Posterior cingulate gyrus (tissue), 11 donors: ENCODE data around the gene LRTM2.
A peak's percentile ranks its signal among the peaks of the same experiment; 100 is the strongest.

Experiments
- DNase-seq, 10 donors: peaks; one replicate each; pipeline versions ENCODE4 v3.0.0 to v3.0.0-alpha.2; 2020 to 2021; ENCODE audit warnings: mixed read lengths in 3 of 10
- intact Hi-C: fragments of 100-400 bp; cut with DNase I; formaldehyde crosslinking; loops from one replicate; pipeline ENCODE4 v1.15.1; 2023

Gene LRTM2

DNA sequence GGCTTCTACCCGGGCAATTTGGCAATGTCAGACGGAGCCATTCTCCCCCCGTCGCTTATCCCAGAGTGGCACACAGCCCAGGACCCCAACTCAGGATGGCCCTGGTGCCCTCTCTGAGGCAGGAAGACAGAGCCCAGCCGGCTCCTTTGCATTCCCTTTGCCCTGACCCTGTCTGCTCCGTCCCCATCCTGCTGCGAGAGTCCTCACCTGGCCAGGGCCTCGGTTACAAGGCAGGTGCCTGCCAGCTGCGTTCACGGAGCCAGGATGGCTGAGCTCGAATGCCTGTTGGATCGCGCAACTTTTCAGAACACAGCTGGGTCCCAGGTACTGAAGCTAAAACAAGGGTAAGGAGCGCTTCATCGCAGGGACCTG, 18.6 kb downstream of the LRTM2 start:
- DNase-seq, result peak in 3 of 10 donors; percentile 57 to 77 (median 74)

DNA sequence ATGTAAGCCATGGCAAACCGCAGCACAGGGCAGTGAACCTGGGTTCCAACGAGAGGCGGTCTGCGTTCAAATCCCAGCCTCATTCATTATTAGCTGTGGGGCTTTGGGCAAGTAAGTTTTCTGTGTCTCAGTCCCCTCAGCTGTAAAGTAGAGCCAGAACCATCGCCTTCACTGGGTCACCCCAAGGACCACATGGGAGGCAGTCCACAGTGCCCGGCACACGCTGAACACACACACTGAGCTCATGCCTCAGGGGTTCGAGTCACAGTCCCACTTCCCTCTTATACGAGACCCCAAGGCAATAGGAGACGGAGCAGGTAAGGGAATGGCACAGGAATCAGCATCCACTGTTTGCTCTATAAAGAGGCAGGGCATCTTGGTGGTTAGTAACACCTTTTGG, 19.1 kb downstream of the LRTM2 start:
- peak in 3 of 10 donors; percentile 21 to 59 (median 42) for DNase-seq
- intact Hi-C loops, result no loop called here

More for the DNA sequence above, 18.6 kb downstream of the LRTM2 start:
- intact Hi-C loops, result no loop called here

DNA sequence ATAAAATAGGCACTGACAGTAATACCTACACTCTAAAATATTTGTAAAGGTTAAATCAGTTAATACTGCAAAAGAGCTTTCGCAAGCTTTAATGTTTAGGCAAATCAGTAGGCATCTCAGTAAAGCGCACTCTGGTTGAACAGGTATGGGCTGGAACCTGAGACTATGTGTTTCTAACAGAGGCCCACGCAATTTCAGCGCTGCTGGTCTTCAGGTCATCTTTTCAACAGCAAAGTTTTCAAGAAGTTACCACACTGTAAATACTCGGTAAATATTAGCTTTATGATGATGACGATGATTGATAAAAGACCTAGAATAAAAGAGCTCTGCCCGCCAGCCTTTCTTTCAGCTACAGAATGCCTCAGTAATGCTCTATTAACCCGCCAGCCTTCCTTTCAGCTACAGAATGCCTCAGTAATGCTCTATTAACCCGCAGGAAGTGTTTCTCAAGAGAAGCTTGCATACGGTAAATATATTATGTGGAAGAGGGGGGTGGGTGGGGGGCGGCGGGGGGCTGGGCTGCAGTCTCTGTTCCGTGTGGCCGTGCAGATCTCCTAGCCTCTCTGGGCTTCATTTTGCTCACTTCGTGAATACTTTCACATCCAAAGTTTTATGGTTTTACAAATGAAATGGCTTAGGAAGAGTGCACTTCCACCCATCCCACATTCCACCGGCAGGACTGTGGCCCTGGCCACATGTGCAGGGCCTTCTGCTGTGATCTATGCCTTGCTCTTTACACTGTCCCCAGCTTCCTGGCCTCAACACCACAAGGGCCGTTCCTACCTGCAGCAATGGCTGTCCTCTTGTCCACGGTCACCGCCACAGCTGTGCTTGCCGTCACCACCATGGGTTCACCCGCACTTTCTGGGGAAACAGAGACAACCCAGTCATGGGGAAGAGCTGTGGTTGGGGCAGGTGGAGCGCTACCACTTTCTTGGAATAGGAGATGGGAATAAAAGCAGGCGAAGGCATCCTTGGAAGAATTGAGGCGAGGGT, 19.9 kb downstream of the LRTM2 start:
- peak in 5 of 10 donors; percentile 2 to 76 (median 44) for DNase-seq
- intact Hi-C loops, result no loop called here

DNA sequence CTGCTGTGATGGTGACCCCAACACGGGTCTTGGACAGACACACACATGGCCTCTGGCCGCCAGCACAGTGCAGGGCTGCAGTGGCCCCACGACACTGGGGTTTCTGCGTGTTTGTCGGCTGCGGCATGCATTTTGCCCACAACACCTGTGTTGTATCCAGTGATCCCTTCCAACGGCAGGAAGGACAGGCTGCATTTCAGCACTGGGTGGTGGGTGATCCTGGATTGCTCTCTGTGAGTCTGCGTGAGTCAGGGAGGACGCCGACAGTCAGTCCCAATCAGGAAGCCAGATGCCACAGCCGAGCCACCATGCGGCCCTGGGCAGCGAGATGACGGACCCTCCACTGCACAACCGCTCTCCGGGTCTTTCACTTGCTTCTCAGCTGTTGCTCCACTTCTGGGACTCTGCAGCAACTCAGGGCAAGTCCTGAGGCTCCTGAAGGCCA, 20.6 kb downstream of the LRTM2 start:
- peak in 3 of 10 donors; percentile 3 to 55 (median 47) for DNase-seq

DNA sequence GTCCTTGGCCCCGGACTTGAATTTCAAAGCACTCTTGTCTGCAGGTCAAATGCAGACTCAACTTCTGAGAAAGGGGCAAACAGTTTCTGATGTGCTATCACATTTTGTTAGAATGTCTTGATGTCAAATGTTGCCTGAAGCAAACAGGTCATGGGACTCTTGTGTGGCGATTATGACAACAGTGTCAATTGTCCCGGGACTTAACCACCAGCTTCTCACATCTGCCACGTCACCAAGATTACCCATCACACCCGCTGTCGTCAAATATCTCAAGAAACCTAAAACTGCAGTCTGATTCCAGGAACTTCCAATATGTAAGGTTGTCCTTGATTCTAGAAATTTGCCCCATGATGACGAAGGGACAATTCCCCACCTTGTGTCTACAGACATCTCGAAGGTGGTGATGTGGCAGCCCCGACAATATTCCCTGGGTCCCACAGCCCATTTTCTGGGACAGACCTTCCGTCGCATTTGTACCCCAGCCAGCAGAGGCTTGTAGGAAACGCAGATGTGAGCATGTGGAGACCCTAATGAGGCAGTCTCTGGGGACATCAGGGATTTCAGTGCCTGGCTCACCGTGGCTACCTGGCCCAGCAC, 21.3 kb downstream of the LRTM2 start:
- DNase-seq, result peak in 2 of 10 donors; percentile 1 to 33
- intact Hi-C loops, result no loop called here

More for the DNA sequence above, 20.6 kb downstream of the LRTM2 start:
- intact Hi-C loops, result no loop called here

DNA sequence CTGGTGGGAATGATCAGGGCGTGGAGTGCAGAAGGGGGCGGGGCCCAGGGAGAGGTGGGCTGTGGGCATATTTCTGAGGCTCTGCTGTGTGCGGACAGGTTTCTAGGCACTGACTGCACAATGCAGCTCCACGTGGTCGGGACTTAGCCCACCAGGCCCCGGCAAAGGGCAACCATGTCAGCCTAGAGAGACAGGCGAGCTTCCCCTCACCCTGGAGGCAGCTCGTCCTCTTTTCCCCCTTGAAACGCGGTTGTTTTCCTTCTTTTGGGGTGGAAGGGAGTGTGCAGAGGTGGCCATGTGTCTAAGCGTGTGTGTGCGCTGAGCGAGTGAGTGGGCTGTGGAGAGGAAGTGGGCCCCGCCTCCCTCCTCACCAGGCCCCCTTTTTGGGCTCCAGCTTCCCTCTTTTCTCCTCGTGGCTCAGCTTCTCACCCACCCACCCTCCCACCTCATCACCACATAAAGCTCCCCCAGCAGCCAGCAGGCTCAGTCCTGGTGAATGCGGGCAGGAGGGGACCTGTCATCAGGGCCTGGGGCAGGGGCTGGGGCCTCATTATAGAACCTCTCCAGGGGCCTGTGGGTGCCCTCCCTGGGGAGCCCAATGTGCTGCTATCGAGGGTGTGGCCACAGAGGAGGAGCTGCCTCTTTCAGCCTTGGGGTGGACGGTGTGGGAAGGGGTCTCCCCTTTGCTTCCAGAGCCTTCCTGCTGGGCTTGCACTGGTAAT, 22.0 kb downstream of the LRTM2 start:
- intact Hi-C loops, result no loop called here
- DNase-seq, result peak in 4 of 10 donors; percentile 0 to 70 (median 46)

DNA sequence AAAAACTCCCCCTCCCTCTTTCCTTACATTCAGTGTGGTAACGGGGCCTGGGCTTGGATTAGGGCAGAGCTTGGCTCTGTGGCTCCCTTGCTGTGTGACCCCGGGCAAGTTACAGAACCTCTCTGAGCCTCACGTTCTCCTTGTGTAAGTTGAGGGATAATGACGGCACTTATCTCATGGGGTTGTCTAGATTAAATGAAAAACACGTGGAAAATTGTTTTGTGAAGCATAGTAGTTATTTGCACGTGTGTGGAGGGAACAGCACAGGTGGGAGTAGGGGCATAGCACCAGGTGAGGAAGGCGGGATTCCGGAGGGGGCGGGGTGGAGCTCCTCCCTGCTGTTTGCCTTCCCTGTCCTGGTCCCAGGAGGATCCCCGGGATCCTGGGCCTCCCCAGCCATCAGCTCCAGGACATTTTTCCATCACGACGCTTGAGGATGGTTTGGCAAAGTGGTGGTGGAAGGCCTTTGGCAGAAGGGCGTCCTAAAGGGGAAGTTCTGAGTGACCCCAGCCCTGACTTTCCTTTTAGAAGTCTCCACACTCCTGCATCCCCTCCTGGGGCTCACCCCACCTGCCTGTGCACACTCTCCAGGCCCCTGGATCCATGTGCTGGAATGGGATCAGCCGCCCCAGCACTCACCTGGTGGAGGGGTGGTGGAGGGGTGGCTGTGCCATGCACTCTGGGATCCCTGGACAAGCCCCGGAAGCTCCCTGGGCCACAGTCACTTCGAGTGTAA, 22.7 kb downstream of the LRTM2 start:
- peak in 3 of 10 donors; percentile 4 to 76 (median 46) for DNase-seq
- intact Hi-C loops, result no loop called here

DNA sequence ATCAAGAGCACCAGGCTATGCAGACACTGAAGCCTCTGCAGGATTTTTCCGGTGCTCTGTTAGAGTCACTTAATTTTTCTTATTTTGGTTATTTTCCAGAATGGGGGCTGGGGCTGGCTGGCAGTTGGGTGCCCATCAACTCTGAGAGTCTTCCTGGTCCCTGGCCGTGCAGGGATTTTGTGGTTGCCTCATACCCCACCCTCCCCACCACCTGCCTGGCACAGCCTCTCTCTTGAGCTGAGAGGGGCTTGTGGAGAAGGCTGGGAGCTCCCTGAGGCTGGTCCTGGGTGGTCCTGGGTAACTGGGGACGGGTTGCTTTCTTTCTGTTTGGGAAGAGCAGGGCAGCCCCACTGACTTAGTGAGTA, 23.3 kb downstream of the LRTM2 start:
- intact Hi-C loops, result no loop called here
- no peak for DNase-seq

DNA sequence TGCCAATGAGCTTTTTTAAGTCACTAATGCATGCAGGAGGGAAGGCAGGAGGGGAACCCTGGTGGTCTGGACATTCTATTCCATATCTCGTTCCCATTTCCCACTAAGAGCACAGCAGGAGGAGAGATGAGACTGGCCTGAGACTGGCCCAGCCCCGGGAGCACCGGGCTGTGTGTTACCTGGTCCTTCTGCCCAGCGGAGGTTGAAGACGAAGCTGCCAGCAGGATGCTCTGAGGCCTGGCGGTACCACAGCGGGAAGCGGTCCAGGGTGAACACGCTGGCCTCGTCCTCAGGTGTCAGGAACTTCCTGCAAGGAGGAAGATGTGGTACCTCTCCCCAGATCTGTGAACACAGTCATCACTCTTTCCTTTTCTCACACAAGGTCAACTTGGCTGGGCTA, 23.9 kb downstream of the LRTM2 start:
- DNase-seq, result peak in 2 of 10 donors; percentile 66 to 76
- intact Hi-C loops, result no loop called here

DNA sequence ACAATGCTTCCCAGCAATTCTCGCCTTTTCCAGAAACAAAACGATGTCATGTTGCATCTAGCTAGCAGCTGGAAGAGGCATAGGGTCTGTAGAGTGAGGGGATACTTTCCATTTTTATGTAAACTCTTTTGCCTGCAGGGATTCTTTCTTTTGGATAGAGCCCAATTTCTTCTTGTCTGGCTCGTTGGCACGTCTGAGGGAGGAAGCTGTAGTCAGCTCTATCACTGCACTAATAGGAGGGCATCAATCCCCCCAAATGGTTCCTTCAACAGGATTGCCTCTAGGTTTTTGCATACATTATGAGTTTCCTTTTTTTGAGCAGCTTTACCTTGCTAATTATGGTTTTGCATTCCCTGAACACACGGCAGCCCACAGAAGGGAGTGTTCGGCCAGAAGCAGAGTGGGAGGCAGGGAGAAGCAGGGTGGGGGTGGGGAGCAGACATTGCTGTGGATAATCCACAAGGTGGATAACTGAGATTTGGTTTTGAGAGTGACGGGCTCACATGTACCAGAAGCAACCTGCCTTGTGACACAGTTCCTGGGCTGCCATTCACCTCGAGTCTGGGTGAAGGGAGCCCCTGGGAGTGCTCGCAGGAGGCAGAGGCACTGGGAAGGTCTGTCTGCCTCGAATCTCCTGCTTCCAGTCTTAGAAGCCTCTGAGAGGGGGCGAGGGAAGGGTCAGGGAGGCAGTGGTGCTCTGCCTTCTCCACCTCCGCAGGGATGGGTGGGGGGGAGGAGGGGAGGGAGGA, 24.5 kb downstream of the LRTM2 start:
- intact Hi-C loops, result no loop called here
- peak in 2 of 10 donors; percentile 50 to 62 for DNase-seq

DNA sequence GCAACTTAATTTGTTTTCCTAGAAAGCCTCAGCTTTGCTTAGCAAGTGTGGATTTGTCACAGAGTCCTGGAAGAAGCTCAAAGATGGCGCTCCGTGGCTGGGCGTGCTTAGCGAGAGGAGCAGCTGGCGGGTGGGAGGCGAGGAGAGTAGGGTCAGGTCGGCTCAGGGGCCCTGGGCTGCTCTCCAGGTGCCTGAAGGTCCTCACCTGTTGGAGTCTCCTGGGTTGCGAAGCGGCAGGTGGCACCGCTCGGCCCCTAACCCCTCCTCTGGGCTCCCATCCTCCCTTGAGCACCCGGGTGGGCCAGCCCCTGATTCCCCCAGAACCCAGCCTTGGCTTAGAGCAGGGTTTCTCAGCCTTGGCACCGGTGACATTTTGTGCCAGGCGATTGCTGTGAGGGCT, 25.1 kb downstream of the LRTM2 start:
- DNase-seq, result peak in 1 of 10 donors; percentile 85
- intact Hi-C loops, result no loop called here

DNA sequence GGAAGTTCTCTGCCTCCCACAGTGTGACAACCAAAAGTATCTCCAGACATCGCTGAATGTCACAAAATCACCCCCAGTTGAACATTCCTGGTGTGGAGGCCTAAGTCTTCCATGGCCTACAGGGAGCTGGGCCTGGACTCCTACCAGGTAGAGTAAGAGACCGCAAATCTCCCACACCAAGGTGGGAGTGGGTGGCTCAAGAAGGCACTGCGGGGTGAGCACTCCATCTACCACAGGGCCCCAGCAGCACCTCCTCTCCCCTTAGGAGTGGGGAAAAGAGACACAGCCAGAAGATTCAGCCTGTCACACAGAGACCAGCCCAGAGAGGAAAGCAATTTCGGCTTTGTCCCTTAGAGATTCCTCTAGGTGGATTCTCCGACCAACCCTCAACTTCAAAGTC, 25.5 kb downstream of the LRTM2 start:
- intact Hi-C loops, result no loop called here
- DNase-seq, result no peak

DNA sequence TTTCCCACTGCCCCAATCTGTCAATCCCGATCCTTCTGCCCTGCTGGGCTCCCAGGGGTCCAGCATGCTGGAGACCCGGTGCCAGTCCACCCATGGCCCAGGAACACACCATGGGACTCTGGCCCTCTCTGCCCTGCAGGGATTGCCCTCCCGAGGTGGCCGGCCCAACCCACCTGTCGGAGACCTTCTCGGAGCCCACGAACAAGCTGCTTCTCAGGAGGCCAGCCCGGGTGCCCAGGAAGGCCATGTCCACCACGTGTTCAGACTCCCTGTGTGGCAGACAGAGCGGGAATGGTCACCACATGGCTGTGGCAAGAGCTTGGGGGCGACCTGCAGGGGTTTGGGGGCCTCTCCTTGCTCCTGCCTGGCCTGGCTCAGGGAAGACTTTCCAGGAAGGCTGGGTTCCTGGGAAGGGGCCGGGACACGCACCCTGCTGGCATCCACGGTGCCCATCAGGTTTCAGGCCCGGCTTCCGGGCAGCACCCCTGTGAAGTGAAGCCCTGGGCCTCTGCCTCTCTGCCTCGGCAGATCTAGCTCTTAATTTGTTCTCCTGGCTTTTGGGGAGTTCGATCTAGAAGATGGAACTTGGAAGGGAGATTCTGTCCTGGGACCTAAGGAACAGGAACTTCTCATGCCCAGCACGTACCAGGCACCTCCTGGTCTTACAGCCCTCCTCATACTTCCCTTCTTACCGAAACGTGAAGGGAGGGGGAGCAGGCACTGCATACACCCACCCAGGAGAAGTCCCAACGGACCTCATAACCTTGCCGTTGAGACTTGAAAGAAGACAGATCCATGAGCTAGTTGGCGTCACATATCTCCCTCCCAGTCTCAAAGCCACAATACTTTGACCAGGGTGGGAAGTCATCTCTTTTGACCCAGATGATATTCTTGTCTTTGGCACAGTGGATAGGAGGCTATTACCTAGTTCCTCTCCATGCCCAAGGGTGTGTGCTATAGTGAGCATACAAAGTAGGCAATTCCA, 26.3 kb downstream of the LRTM2 start:
- peak in 1 of 10 donors; percentile 65 for DNase-seq
- intact Hi-C loops, result no loop called here

DNA sequence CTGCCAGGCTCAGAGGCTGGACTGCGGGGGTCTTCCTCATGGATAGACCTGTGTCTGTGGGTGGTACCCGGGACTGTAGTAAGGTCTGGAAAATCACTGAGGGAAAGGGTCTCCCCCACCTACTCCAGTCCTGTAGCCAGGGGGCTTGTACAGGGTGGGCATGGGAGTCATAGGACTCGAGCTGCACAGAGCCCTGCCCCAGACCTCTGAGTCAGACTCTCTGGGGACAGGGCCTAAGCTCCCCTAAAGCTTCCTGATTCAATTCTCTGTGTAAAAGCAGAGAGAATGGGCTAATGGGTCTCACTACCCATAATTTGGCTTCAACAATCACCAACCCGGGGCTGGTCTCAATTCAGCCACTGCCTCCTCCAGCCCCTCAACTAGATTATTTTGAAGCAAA, 27.0 kb downstream of the LRTM2 start:
- no peak for DNase-seq

DNA sequence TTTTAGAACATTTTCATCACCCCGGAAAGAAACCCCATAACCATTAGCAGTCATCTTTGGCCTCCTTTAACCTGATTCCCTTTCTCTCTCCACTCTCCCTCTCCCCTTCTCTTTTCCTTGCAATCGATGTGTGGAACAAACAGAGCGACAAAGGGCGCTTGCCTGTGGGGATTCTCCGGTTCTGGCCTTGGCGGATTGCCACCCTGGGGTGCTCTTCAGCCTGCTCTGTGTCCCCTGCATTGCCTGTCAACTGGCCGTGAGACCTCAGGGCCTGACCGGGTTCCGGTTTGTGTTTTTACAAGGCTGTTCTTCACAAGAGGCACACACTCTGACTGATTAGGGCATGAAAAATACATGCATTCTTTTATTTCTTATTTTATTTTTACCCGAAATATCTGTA, 27.8 kb downstream of the LRTM2 start:
- intact Hi-C loops, result no loop called here
- DNase-seq, result no peak

More for the DNA sequence above, 27.0 kb downstream of the LRTM2 start:
- intact Hi-C loops, result no loop called here

DNA sequence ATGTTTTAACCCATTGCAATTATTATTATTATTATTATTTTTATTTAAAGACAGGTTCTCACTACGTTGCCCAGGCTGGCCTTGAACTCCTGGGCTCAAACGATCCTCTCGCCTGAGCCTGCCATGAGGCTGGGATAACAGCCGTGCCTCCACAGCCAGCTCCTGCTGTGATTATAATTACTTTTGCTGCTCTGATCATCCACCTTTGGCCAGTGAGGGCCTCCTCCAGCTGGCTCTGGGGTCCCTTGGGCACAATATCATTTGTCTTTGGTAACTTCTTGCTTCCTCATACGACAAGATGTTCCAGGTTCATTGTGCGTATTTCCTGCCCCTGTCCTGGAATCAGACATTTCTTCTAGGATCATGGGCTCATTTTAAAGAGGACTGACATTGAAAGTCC, 28.4 kb downstream of the LRTM2 start:
- no peak for DNase-seq
- intact Hi-C loops, result no loop called here

DNA sequence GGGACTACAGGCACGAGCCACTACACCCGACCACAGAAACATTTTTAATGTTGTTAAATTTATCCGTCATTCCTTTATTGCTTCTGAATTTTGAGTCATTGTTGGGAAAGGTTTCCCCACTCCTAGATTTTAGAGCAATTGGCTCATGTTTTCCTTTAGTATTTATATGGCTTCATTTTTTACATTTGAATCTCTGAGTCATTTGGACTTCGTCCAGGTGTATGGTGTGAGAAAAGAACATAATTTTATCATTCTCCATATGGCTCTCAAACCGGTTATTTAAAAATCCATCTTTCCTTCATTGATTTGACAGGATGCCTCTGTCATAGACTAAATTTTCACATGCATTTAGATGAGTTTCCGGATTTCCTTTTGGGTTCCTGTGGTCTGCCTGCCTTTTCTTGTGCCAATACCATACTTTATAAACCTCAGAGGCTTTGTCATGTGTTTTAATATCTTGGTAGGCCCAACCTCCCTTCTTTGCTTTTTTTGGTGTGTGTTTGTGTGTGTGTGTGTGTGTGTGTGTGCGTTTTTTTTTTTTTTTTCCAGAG, 30.9 kb downstream of the LRTM2 start:
- no peak for DNase-seq
- intact Hi-C loops, result no loop called here

DNA sequence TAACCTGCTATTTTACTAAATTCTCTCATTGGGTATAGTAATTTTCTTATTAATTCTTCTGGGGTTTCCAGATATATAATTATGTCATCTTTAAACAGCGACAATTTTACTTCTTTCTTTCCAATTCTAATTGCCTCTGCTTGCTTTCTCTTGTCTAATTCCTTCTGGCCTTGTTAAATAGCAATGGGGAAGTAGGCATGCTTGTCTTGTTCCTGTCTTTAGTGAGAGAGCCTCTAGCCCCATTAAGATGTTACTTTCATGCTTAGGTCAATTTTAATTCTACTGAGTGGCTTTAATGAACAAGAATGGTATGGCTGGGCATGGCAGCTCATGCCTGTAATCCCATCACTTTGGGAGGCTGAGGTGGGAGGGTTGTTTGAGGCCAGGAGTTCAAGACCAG, 31.7 kb downstream of the LRTM2 start:
- intact Hi-C loops, result no loop called here
- DNase-seq, result no peak
